RWPE2 (cell line): ENCODE measurements around the gene MYO1E.

Source experiments
- ATAC-seq: fragments of 200-7000 bp; cut with Tn5 transposase; 3 replicates; pipeline ENCODE4 v1.9.1; 2021; ENCODE audit warnings: low read depth
- DNase-seq: peaks from one replicate; pipeline ENCODE4 v3.0.0-alpha.2; 2020; ENCODE audit warnings: low spot score
- H3K27ac ChIP-seq: fragments of 450-650 bp; 2 replicates; pipeline ENCODE4 v1.5.1; 2017; ENCODE audit warnings: mild to moderate bottlenecking; ENCODE audit not compliant: poor library complexity, severe bottlenecking
- H3K27me3 ChIP-seq: fragments of 250-450 bp; sonication (Bioruptor Pico); 2 replicates; pipeline ENCODE4 v1.5.1; 2021; ENCODE audit warnings: mild to moderate bottlenecking, moderate library complexity; ENCODE audit not compliant: insufficient read depth, poor library complexity, severe bottlenecking
- H3K36me3 ChIP-seq: fragments of 250-450 bp; sonication (Bioruptor Pico); 2 replicates; pipeline ENCODE4 v1.5.1; 2020; ENCODE audit warnings: low read depth, mild to moderate bottlenecking, moderate library complexity
- H3K4me1 ChIP-seq: fragments of 250-450 bp; sonication (Bioruptor Pico); 2 replicates; pipeline ENCODE4 v1.5.1; 2021; ENCODE audit warnings: mild to moderate bottlenecking, moderate library complexity; ENCODE audit not compliant: insufficient read depth, poor library complexity, severe bottlenecking
- H3K4me3 ChIP-seq: fragments of 250-450 bp; sonication (Bioruptor Pico); 2 replicates; pipeline ENCODE4 v1.5.1; 2021; ENCODE audit warnings: mild to moderate bottlenecking, moderate library complexity; ENCODE audit not compliant: severe bottlenecking
- H3K9me3 ChIP-seq: fragments of 250-450 bp; sonication (Bioruptor Pico); 2 replicates; pipeline ENCODE4 v1.5.1; 2021; ENCODE audit warnings: mild to moderate bottlenecking, moderate library complexity; ENCODE audit not compliant: severe bottlenecking
- TF ChIP-seq, protein P1 (sequence below): fragments of 450-650 bp; IDR thresholded peaks from one replicate; pipeline ENCODE4 v1.5.1; 2017; ENCODE audit warnings: mild to moderate bottlenecking, moderate library complexity; ENCODE audit not compliant: poor library complexity, severe bottlenecking

Gene MYO1E

DNA sequence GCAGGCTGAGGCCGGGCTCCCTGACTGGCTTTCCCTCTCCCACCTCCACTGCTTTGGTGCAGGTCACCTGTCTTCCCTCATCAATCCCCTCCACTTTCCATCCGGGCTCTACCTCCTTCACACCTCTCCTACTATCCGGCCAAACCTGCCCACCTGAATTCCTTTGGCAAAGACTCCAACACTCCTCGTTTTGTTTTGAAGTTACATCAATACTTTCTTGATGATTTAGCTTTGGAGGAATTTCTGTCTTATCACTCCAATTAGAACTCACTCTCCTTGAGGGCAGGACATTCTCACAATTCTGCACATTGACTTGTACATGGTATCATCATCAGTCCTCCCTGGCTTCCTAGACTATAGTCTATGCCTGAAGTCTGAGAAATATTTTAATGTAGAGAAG lies 145.7 kb downstream of the MYO1E start:
- no peak overlapping the region for H3K27ac ChIP-seq

DNA sequence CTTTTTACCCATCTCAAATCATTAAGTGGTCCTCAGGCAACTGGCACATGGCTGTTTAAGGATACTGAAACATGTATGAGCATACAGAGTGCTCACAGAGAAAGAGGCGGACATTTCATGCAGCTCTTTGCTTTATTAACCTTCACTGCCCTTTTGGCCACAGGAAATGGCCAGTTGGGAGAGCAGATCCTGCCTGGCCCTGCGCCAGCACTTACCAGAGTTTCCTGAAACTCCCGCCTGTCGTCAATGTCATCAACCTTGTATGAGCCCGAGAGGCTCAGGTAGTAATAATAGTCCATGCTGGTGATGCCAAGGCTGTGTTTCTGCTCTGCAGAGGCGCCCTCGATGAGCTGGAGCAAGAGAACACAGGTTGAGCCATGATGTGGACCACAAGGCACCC lies 148.2 kb downstream of the MYO1E start:
- no peak overlapping the region for H3K27ac ChIP-seq
- H3K36me3 ChIP-seq, result peaks cover 92% of the 10 kb centered on the region
- TF ChIP-seq, protein P1, sequence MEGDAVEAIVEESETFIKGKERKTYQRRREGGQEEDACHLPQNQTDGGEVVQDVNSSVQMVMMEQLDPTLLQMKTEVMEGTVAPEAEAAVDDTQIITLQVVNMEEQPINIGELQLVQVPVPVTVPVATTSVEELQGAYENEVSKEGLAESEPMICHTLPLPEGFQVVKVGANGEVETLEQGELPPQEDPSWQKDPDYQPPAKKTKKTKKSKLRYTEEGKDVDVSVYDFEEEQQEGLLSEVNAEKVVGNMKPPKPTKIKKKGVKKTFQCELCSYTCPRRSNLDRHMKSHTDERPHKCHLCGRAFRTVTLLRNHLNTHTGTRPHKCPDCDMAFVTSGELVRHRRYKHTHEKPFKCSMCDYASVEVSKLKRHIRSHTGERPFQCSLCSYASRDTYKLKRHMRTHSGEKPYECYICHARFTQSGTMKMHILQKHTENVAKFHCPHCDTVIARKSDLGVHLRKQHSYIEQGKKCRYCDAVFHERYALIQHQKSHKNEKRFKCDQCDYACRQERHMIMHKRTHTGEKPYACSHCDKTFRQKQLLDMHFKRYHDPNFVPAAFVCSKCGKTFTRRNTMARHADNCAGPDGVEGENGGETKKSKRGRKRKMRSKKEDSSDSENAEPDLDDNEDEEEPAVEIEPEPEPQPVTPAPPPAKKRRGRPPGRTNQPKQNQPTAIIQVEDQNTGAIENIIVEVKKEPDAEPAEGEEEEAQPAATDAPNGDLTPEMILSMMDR, result no peak
- no peaks in the 10 kb centered on the region for H3K9me3 ChIP-seq
- DNase-seq, result peak; percentile 59
- no peaks in the 10 kb centered on the region for H3K4me1 ChIP-seq
- ATAC-seq, result no peak
- no peak overlapping the region for H3K4me3 ChIP-seq
- H3K27me3 ChIP-seq, result no peaks in the 10 kb centered on the region

More for the DNA sequence above, 145.7 kb downstream of the MYO1E start:
- ATAC-seq, result no peak
- H3K4me3 ChIP-seq, result no peak overlapping the region
- H3K27me3 ChIP-seq, result no peaks in the 10 kb centered on the region
- no peaks in the 10 kb centered on the region for H3K9me3 ChIP-seq
- DNase-seq, result peak; percentile 42
- peaks cover 96% of the 10 kb centered on the region for H3K36me3 ChIP-seq
- TF ChIP-seq, protein P1, result no peak
- no peaks in the 10 kb centered on the region for H3K4me1 ChIP-seq

DNA sequence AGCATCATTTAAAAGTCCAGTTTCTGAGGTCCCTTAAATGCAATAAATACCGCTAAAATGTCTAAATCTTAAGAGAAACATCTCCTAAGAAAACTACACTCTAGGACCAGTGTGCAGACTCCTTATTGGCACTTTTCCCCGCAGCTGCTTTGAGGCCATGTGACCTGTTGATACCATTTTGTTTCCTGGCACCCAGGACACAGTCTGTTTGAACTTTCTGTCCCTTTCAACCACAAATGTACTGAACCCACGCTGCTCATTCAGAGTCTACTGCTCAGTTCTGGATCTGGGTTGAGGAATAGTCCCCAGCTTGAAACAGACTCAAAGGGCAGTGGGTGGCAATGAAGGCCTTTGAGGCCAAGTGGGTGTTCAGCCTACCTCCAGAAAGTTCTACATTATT lies 148.9 kb downstream of the MYO1E start:
- no peak overlapping the region for H3K27ac ChIP-seq
- H3K4me3 ChIP-seq, result no peak overlapping the region
- peaks cover 92% of the 10 kb centered on the region for H3K36me3 ChIP-seq
- H3K27me3 ChIP-seq, result no peaks in the 10 kb centered on the region
- H3K9me3 ChIP-seq, result no peaks in the 10 kb centered on the region
- DNase-seq (peak; percentile 9), ATAC-seq (no peak)
- no peaks in the 10 kb centered on the region for H3K4me1 ChIP-seq
- TF ChIP-seq, protein P1, result no peak

DNA sequence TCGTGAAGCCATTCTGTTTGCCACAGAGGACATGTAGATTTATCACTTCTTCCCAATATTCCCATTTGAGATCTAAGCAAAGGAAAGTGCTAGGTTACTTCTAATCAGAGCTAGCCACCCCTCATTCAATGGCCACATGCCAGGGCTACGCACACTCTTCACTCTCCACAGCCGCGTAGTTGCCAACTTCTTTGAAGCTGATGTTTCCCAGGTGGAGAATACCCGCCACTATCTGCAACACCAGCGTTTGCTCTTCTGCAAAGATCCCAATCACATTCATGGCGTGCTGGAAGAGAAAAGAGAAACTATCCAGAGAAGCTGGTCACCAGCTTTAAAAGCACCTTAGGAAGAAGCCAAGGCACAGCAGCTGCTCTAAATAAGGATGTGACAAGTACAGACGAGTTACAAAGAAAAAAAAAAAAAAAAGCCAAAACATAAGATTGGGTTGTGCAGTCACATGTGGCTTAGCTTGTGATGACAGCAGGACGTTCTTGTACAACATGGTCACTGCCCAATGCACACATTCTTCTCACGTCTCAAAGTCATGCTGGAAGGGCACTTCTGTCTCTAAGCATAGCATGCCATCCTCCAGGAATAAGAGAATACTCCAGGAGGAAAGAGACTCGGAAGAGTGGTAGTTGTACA lies 149.6 kb downstream of the MYO1E start:
- H3K27ac ChIP-seq, result no peak overlapping the region
- H3K4me1 ChIP-seq, result no peaks in the 10 kb centered on the region

More for the DNA sequence above, 149.6 kb downstream of the MYO1E start:
- DNase-seq (peak; percentile 45), ATAC-seq (no peak)
- Histone ChIP-seq H3K9me3 (no peaks in the 10 kb centered on the region), H3K36me3 (peaks cover 94% of the 10 kb centered on the region), H3K4me3 (no peak overlapping the region), H3K27me3 (no peaks in the 10 kb centered on the region)
- TF ChIP-seq, protein P1, result no peak
